ENCODE measurements around the gene TEX36.

The TEX36 gene

DNA sequence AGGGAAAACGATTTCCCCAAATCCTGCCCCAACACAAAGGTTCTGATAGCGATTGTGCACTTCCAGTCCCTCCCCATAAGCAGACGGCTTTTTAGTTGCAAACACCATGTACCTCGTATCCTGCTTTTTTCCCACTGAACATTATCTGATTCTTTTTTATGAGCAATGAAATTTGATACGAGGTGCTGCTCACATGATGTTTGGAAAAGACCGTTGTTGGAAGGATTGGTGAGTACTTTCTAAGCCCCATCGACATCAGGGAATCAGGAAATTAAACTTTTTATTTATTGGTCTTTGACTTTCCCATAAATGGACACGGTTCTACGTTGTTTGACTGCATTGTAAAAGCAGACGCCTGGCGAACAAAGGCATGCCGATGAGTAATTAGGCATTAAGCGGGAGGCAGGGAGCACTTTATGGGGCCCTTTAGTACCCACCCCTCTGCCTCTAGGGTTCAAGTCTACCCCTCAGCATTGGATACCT, 49.4 kb downstream of the TEX36 start:
- Histone ChIP-seq H3K27ac (replicated peaks) (no peak overlapping the region), H3K27me3 (ENCODE audit: insufficient read depth, poor library complexity, severe bottlenecking) (no peaks in the 10 kb centered on the region), H3K4me3 (replicated peaks; ENCODE audit: insufficient read depth, low read length) (no peak overlapping the region)
- TF ChIP-seq, protein P1, sequence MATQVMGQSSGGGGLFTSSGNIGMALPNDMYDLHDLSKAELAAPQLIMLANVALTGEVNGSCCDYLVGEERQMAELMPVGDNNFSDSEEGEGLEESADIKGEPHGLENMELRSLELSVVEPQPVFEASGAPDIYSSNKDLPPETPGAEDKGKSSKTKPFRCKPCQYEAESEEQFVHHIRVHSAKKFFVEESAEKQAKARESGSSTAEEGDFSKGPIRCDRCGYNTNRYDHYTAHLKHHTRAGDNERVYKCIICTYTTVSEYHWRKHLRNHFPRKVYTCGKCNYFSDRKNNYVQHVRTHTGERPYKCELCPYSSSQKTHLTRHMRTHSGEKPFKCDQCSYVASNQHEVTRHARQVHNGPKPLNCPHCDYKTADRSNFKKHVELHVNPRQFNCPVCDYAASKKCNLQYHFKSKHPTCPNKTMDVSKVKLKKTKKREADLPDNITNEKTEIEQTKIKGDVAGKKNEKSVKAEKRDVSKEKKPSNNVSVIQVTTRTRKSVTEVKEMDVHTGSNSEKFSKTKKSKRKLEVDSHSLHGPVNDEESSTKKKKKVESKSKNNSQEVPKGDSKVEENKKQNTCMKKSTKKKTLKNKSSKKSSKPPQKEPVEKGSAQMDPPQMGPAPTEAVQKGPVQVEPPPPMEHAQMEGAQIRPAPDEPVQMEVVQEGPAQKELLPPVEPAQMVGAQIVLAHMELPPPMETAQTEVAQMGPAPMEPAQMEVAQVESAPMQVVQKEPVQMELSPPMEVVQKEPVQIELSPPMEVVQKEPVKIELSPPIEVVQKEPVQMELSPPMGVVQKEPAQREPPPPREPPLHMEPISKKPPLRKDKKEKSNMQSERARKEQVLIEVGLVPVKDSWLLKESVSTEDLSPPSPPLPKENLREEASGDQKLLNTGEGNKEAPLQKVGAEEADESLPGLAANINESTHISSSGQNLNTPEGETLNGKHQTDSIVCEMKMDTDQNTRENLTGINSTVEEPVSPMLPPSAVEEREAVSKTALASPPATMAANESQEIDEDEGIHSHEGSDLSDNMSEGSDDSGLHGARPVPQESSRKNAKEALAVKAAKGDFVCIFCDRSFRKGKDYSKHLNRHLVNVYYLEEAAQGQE (IDR thresholded peaks at IDR 0.05; ENCODE audit: insufficient replicate concordance, low read depth): no peak
- TF ChIP-seq POLR2AphosphoS5 (IDR thresholded peaks at IDR 0.05; ENCODE audit: low read depth) (no peak), GABPA (IDR thresholded peaks at IDR 0.05; ENCODE audit: low read depth) (no peak), SPI1 (IDR thresholded peaks at IDR 0.05; ENCODE audit: borderline replicate concordance, low read depth) (no peak)
- TF ChIP-seq, protein P2, sequence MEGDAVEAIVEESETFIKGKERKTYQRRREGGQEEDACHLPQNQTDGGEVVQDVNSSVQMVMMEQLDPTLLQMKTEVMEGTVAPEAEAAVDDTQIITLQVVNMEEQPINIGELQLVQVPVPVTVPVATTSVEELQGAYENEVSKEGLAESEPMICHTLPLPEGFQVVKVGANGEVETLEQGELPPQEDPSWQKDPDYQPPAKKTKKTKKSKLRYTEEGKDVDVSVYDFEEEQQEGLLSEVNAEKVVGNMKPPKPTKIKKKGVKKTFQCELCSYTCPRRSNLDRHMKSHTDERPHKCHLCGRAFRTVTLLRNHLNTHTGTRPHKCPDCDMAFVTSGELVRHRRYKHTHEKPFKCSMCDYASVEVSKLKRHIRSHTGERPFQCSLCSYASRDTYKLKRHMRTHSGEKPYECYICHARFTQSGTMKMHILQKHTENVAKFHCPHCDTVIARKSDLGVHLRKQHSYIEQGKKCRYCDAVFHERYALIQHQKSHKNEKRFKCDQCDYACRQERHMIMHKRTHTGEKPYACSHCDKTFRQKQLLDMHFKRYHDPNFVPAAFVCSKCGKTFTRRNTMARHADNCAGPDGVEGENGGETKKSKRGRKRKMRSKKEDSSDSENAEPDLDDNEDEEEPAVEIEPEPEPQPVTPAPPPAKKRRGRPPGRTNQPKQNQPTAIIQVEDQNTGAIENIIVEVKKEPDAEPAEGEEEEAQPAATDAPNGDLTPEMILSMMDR (IDR thresholded peaks at IDR 0.05; ENCODE audit: insufficient read depth, low read length): no peak
- no peak for DNase-seq (ENCODE audit: low read depth in 1 of 2, low spot score in 1 of 2)

DNA sequence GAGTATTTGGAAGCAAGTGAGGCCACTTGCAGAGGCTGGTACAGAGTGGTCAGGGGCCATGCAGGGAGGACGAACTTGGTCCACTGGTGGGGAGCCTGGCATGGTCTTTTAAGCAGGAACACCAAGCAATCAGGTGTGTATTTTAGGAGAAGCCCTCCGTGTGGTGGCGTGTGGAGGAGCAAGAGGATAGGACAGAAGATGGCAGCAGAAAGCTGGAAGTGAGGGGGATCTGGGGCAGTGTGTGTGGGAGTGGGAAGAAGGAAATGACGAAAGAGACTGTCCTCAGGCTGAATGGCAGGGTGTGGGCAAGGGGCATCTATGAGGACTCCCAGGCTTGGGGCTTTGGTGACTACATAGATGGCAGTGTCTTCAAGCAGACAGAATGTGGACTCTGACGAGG, 51.2 kb downstream of the TEX36 start:
- H3K27ac ChIP-seq (replicated peaks): no peak overlapping the region
- TF ChIP-seq POLR2AphosphoS5 (IDR thresholded peaks at IDR 0.05; ENCODE audit: low read depth) (no peak), GABPA (IDR thresholded peaks at IDR 0.05; ENCODE audit: low read depth) (no peak), SPI1 (IDR thresholded peaks at IDR 0.05; ENCODE audit: borderline replicate concordance, low read depth) (no peak)
- TF ChIP-seq, protein P2 (IDR thresholded peaks at IDR 0.05; ENCODE audit: insufficient read depth, low read length): no peak
- TF ChIP-seq, protein P1 (IDR thresholded peaks at IDR 0.05; ENCODE audit: insufficient replicate concordance, low read depth): no peak
- no peak for DNase-seq (ENCODE audit: low read depth in 1 of 2, low spot score in 1 of 2)
- H3K27me3 ChIP-seq (ENCODE audit: insufficient read depth, poor library complexity, severe bottlenecking): no peaks in the 10 kb centered on the region
- no peak overlapping the region for H3K4me3 ChIP-seq (replicated peaks; ENCODE audit: insufficient read depth, low read length)

DNA sequence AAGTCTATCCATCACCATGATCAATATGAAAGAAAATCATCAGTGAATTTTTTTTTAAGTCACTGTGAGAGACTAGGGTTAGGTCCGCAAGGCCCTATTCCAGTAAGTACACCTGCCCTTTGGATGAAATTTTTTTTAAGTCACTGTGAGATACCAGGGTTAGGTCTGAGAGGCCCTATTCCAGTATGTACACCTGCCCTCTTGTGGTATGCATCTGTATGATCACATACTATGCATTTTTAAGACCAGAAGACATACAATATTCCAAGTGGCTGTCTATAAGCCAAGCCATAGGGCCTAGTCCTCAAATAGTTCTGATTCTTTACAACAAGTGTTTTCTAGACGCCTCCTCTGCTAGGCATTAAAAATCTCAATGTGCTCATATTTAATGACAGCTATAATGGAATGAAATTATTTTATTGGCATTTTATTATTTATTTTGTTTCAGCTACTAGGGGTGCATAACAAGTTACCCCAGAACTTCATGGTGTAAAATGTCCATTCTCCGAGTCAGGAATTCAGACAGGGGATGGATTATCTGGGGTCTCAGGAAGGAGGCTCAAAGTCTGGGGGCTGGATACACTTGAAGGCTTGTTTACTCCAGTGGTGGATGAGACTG, 53.1 kb downstream of the TEX36 start:
- Histone ChIP-seq H3K4me3 (replicated peaks; ENCODE audit: insufficient read depth, low read length) (no peak overlapping the region), H3K27me3 (ENCODE audit: insufficient read depth, poor library complexity, severe bottlenecking) (no peaks in the 10 kb centered on the region), H3K27ac (replicated peaks) (no peak overlapping the region)
- TF ChIP-seq, protein P2 (IDR thresholded peaks at IDR 0.05; ENCODE audit: insufficient read depth, low read length): peak; percentile 1
- TF ChIP-seq, protein P1 (IDR thresholded peaks at IDR 0.05; ENCODE audit: insufficient replicate concordance, low read depth): no peak
- peak; percentile 10 to 12 for DNase-seq (ENCODE audit: low read depth in 1 of 2, low spot score in 1 of 2)
